ENCODE results near the gene HMGN1.
"Not testable (repeated sequence)": the region's sequence is repeated elsewhere in the genome, so short reads cannot be mapped to it uniquely, and the experiment has no call there.

The HMGN1 gene, protein sequence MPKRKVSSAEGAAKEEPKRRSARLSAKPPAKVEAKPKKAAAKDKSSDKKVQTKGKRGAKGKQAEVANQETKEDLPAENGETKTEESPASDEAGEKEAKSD

DNA sequence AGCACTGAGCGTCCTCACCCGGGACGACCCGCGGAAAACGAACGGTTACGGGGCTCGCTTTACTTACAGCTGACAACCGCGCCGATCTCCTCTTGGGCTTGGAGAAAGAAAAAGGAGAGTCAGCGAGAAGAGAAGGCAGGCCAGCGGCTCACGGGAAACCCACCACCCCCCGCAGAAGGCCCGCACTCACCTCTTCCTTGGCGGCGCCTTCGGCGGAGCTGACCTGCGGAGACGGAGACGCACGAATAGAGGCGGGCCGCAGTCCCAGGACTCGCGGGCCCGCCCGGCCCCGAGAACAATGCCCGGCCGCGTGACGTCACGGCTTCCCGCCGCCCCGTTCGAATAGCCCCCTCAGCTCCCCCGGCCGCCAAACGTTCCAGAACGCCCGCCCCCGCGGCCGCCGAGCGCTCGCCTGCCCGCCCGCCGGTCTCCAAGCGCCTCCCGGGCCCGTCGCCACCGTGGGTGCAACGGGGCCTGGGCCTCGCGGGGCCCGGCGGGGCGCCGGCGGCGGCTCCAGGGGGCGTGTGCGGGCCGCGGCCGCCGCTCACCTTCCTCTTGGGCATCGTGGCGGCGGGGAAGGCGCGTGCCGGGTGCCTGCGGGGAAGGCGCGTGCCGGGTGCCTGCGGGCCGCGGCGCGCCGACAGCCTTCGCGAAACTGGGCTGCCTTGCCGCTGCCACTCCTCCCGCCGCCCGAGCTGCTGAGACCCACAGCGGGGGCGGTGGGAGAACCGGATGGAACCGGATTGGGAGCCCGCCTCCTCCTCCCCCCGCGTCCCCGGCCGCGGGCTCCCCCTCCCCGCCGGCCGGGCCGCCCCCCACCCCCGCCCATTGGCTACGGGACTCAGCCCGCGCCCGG lies at the start of gene HMGN1:
Gene HMGN1, minus strand, starts transcription at position 734 of the 856 bp plus-strand sequence. Its CDS starts 171 bp downstream, at position 563.
- peak; percentile 92 for DNase-seq

DNA sequence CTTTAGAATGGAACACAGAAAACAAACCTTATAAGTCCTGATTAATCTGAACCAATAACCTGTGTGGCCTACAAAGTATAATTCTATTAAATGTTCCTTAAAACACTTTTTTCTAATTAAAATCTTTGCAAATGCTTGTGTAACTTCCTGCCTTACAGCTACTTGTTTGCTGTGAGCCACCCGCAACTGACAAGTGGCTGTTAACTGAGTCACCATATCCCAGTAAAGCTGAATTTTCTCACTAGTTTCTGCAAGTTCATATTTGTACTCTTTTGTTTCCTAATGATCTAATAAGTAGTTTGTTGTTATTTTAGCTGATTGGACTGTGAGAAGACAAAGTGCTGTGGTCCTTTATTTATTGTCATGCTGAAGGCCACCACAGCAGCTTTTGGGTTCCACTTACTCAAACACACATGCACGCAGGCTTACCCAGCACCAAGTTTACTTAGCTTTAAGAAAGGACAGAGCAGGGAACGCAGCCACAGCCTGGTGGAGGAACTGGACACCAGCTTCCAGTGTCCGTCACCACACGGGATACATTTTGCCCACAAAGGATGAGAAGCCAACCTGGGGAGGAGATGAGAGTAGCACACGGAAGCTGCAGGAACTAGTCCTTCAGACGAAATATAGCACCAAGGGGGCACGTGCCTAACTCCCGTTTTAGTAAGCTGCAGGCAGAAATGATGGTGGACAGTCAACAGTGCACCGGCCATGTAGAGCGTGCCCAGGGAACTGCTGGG lies 48.9 kb upstream of the HMGN1 start:
- no peak for DNase-seq

DNA sequence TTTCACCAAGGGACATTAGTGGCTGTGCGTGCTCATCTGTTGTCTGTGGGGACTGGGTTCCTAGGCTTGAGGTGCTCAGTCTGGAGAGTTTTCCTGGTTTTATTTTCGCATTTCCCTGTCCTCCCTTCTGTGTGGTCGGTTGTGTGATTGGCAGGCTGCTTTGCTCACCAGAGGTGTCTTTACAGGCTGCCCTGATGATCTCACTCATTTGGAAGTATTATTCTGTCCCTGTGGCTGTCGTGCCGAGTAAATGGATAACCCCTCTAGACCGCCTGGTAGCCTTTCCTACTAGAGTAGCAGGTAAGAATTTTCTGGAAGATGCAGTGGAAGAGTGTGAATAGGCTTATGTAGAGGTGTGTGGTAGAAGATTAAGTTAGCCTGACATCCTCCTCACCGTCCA lies 44.1 kb upstream of the HMGN1 start:
- no peak for DNase-seq

DNA sequence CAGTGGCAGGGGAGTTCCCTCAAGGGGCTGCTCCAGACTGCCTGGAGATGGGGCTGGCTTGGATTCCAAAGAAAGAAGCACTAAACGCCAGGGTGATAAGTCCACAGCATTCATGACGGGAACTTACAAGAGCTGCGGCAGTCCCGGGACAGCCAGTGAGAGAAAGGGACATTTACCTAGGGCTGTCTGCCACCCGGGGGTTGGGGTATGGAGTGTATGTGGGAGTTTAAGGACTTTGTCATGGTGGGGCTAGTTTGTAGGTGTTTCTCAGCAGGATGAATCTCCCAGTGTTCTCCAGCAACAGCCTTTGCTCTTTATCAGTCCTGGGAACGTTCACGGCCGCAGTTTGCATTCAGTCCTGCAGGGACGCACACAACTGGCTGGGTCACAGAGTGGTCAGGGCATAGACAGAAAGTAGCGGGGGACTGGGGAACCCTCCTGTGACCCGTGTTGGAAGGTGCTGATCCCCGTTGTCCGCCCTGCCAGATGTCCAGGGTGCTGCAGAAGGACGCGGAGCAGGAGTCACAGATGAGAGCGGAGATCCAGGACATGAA lies 41.4 kb upstream of the HMGN1 start:
- no peak for DNase-seq

DNA sequence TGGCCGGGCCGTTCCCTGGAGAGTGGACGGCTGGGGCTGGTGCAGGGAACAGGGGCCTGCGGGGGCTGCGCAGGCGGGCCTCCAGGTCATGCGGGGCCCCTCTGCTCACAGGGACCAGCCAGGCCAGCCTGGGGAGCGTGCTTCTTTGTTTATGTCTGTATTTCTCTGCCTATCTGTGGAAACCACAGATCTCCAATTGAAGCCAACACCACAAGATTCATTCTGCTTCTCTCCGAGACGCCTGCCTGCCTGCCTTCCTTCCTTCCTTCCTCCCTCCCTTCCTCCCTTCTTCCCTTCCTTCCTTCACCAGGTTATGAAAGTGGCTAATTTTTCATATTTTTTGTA lies 39.9 kb upstream of the HMGN1 start:
- no peak for DNase-seq

DNA sequence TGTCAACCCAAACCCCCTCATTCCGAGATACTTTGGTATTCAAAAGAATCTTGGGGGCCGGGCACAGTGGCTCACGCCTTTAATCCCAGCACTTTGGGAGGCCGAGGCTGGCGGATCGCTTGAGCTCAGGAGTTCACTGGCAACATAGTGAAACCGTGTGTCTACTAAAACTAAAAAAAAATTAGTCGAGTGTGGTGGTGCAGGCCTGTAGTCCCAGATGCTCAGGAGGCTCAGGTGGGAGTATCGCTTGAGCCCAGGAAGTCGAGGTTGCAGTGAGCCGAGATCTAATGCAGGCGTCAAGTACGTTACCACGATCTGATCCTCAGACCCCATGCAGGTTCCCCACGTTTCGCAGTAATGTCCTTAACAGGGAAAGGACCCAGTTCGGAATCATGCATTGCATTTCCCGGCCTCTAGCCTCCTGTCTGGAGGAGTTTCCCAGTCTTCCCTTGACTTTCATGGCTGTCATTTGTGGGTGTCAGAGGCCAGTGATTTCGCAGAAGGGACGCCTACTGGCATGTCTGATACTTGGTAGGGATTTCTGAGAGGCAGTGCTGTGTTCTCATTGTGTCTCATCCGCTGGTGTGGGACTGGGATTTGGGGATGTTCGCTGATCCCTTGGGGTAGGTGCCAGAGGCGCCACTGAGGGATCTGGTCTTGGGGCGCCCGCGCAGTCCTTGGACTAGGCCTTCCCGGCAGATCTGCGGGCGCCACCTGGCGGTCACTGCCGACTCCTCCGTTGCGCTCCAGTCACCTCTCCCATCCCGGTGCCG lies 39.3 kb upstream of the HMGN1 start:
- peak; percentile 99 for DNase-seq

DNA sequence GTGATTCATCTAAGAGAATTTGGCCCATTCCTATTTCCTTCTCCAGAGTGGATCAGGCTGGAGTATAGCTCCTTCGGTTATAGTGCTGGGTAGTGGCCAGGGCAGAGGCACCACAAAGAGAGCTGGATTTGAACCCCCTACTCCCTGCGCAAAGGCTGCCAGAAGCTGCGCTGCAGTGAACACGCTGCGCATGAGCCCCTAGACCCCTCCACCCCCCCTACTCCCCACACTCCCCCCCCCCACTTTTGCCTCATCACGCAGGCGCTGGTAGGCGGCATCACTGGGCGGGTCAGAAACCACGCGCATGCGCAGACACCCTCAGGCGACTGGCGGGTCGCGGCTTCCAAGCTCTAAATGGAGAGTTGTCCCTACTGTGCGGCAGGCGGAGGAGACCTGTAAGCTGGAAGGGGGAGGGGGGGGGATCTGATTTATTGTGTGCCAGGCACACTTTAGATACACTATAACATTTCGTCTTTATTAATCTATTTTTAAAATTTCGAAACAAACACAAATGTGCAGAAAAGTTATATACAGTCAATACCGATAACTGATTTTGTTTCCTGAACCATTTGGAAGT lies 38.7 kb upstream of the HMGN1 start:
- peak; percentile 97 for DNase-seq

DNA sequence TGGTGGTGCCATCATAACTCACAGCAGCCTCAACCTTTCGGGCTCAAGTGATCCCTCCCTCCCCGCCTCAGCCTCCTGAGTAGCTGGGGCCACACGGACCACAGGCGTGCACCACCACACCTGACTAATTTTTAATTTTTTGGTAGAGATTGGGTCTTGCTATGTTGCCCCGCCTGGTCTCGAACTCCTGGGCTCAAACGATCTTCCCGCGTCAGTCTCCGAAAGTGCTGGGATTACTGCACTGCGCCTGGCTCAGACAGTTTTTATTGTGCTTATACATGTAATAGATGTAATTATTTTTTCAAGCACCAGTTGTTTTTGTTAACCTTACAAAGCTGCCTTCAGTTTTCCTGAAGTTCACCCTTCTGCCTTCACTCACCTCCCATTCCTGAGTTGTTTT lies 38.0 kb upstream of the HMGN1 start:
- no peak for DNase-seq

DNA sequence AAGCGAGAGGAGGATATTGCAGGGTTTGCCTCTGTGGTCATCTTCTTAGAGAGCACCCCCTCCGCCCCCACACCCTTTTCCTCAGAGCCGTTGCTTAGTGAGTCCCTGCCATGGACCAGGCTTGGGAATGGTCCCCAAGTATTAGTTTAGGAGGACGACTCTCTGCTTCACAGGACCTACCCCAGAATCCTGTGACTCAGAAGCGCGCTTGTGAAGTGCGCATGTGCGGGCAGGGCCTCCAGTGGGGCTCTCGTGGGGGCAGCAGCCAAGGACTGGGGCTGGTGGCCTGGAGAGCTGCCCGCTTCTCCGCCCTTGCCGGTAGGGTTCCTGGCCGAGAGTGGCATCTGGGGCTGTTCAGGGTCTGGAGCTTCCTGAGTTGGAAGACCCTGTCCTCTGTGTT lies 37.3 kb upstream of the HMGN1 start:
- peak; percentile 62 for DNase-seq

DNA sequence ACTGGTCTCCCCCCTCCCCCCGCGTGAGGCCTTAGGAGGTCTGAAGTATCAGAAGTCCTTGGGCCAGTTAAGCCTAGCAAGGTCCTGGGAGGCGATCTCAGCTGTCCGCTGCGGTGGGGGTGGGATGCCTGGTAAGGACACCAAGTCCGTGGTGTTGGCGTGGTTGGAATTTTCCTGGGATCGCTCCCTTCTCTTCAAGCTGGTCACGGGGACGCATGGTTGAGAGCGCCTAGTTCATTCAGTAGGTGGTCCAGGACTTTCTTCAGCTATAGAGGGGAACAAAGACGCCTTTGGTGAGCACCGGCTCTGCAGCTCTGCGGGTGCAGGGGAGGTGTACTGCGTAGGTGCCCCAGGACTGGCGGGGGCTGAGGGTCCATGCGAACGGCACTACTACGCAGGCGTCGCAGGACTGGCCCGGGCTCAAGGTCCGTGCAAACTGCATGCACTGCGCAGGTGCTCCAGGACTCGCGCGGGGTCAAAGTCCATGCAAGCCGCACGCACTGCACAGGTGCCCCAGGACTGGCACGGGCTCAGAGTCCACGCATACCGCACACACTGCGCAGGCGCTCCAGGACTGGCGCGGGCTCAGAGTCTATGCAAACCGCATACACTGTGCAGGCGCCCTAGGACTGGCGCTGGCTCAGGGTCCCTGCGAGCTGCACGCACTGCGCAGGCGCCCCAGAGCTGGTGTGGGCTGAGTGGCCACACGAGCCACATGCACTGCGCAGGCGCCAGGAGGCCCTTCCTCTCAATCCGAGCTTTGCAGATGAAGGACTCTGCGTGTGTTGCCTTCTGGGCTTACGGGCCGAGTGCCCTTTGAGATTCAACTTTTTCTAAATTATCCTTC lies 36.6 kb upstream of the HMGN1 start:
- DNase-seq: peak; percentile 83

DNA sequence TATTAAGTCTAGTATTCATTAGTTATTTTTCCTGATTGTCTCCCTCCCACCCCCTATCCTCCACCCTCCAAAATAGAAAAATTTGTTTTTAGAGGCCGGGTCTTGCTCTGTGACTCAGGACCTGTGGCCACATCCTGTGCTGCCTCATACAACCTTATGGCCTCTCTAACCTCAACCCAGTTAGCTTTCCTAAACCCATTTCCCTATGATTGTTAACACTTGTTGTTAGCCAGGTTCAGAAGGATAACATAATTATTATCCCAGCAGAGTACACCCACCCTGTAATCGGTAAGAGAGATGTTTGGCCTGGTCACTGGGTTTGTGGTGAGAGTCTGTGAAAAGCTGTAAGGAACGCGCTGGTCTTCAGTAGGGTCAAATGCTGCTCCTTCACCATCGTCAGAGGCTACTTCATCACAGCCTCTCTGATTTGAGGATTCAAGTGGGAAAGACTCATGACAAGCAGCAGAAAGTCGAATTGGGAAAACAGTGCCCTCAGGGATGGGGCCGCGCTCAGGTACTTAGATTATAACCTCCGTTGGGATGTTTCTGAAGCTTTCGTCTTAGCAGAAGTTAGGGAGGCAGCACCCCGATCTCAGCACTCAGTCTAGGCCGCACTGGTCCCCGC lies 35.9 kb upstream of the HMGN1 start:
- no peak for DNase-seq

DNA sequence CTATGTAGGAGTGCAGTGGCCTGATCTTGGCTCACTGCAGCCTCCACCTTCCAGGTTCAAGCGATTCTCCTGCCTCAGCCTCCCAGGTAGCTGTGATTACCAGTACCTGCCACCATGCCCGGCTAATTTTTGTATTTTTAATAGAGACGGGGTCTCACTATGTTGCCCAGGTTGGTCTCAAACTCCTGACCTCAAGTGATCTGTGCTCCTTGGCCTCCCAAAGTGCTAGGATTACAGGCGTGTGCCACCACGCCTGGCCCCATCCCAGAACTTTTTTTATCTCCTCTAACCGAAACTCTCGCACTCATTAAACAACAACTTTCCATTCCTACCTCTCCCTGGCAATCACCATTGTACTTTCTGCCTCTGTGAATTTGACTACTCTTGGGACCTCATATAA lies 33.2 kb upstream of the HMGN1 start:
- DNase-seq: not testable (repeated sequence)

DNA sequence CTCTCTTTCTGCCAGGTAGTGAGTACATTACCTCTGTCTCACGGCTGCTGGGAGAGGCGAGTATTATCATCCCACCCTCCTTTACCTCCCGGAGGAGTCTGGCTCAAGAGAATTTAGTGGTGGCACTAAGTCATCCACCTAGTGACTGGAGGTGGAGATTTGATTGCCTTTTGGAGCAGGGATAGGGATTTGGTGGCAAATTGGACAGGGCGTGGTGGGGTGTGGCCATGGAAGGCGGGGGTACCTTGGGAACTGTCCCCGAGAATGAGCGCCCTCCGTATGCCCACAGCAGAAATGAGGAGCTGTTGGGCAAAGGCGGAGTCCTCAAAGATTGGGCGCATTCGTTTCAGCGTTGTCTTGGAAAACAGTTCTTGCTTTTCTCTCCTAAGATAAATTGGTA lies 32.1 kb upstream of the HMGN1 start:
- DNase-seq: no peak

DNA sequence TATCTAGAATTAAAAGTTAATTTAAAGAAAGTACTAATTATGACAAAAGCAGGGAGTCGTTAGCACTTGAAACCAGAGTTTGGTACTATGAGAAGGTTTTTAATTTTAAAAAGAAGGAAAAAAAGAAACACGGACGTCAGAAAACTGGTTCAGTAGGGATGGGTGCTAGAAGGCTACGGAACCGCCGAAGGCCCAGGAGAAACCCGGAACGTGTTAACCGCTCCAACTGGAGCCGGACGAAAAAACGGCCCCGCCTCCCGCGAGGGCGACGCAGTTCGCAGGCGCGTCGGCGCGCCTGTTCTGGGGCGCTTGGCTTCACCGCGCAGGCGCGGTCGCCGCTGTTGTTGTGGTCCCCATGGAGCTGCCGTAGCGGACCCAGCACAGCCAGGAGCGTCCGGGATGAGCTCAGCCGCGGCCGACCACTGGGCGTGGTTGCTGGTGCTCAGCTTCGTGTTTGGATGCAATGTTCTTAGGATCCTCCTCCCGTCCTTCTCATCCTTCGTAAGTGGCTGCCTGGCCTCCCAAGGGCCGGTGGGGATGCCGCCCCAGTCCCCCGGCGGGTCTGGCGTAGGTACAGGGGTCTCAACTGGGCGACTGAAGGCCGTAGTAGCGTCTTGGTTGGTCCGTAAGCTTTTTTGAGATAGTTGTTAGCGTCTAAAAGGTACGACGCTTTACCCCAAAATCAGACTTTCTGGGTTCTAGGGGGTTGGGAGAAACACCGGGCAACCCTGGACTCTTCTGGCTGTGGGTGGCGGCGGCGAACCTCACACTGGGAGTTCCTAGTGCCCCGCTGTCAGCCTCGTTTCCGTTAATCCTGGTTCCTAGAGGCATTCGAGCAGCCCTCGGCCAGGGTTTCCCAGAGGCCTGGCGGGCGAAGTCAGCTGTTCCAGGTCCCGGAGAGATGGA lies 31.4 kb upstream of the HMGN1 start:
- peak; percentile 97 for DNase-seq

DNA sequence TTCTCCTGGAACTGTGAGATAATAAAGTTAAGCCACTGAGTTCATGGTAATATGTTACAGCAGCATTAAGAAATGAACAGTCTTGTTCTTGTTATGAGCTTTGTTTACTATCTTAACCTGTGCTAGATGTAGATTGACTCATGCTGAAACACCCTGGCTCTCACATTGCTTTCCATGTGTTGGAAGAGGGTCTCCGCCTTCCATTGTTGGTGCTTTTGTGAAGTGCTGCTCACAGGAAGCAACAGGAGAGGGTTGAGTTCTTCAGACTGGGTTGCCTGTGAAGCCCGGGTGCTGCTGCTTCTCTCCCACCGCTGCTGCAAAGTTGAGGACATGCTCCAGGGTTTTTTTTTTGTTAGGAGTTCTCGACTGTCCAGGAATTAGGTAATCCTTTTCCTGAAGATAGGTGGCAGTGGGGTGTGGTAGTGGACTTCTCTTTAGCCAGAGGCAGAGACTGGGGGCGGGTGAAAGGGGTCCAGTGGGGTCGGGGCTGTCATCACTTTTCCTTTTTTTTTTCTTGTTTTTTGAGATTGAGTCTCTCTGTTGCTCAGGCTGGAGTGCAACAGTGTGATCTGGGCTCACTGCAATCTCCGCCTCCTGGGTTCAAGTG lies 28.7 kb upstream of the HMGN1 start:
- no peak for DNase-seq

DNA sequence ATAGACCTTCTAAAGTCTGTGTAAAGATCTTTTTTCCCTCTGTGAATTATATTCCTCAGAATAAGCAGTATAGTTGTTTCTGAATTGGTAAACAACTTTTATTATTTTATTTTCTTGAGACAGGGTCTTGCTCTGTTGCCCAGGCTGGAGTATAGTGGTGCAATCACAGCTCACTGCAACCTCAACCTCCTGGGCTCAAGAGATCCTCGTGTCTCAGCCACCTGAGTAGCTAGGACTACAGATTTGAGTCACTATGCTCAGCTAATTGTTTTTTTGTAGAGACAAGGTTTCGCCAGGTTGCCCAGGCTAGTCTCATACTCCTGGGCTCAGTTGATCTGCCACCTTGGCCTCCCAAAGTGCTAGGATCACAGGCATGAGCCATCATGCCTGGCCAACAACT lies 26.6 kb upstream of the HMGN1 start:
- DNase-seq: no peak

DNA sequence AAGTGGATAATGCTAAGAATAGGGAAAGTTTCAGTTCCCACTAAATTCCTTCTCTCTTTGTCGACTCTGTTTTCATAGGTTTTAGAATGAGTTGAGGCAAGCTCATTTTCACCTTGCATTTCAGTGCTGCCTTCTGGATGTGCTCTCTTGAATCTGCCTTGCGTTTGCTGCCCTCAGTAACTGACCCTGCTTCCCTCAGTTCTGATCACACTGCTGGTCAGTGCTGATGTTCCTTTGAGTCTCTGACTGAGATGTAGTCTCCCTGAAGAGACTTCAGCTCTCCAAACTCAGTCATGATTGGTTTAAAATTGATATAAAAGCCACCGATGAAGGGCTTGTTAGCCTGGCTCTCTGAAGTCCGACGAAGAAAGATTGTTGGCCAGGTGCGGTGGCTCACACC lies 25.2 kb upstream of the HMGN1 start:
- no peak for DNase-seq

DNA sequence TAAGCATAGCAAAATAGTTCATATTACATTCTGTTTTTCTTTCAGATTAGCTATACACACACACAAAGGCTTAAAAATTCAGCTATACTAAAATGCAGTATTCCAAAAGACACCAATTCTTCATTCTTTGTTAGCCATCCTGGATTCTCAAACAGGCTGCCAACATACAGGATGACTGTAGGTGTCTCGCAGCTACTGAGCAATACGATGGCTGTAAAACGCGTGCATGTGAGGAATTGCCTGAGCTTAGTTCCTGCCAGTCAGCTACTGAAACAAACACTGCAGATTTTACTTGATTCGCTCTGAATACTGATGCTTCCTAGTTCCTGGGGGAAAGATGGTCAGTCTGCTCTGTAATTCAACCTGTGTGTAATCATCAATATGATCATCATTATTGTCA lies 24.7 kb upstream of the HMGN1 start:
- no peak for DNase-seq

DNA sequence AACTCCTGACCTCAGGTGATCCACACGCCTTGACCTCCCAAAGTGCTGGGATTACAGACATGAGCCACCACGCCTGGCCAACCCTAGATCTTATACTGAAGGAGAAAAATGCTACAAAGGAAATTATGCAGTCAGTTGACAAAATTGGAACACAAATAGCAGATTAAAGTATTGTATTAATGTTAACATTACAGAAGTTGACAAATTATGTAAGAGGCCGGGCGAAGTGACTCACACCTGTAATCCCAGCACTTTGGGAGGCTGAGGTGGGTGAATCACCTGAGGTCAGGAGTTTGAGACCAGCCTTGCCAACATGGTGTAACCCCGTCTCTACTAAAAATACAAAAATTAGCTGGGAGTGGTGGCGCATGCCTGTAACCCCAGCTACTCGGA lies 21.0 kb upstream of the HMGN1 start:
- not testable (repeated sequence) for DNase-seq

DNA sequence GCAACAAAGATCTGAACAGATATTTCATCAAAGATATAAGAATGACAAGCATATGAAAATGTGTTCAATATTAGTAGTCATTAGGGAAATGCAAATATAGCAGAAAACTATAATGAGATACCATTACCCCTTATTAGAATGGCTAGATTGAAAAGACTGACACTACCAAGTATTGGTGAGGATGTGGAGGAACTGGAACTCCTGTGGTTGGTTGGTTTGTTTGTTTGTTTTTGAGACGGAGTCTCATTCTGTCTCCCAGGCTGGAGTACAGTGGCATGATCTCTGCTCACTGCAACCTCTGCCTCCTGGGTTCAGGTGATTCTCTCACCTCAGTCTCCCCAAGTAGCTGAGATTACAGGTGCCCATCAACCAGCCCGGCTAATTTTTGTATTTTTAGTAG lies 18.9 kb upstream of the HMGN1 start:
- no peak for DNase-seq
